GM13976 (cell line): ENCODE results near the gene ZSCAN16.
"Not testable (repeated sequence)": the region's sequence is repeated elsewhere in the genome, so short reads cannot be mapped to it uniquely, and the experiment has no call there.

Experiments used
- DNase-seq: peaks from one replicate; pipeline ENCODE4 v3.0.0; 2012; ENCODE audit warnings: low spot score
- CTCF ChIP-seq: IDR thresholded peaks from 2 replicates; pipeline ENCODE4 v1.5.1; 2012; ENCODE audit warnings: borderline replicate concordance, mild to moderate bottlenecking; ENCODE audit not compliant: insufficient read depth; ENCODE audit errors: extremely low read depth, missing control alignments, control extremely low read depth
- in situ Hi-C: fragments of 300-500 bp; cut with MboI; formaldehyde crosslinking; loops from one replicate; pipeline ENCODE4 v1.12.0; 2022; ENCODE audit warnings: low sequenced_read_pairs, mixed read lengths, inconsistent platforms; ENCODE audit not compliant: unreplicated experiment

The ZSCAN16 gene

DNA sequence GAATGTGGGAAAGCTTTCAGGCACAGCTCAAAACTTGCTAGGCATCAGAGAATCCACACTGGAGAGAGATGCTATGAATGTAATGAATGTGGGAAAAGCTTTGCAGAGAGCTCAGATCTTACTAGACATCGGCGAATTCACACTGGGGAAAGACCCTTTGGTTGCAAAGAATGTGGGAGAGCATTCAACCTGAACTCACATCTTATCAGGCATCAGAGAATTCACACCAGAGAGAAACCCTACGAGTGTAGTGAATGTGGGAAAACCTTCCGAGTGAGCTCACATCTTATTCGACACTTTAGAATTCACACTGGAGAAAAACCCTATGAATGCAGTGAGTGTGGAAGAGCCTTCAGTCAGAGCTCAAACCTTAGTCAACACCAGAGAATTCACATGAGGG lies 35.4 kb upstream of the ZSCAN16 start:
- in situ Hi-C loops = no loop called here

GRCh38 chr6:28090917-28091586 lies 33.4 kb upstream of the ZSCAN16 start:
- in situ Hi-C loops = no loop called here

More for the DNA sequence above, 35.4 kb upstream of the ZSCAN16 start:
- no peak for TF ChIP-seq CTCF
- DNase-seq = no peak

DNA sequence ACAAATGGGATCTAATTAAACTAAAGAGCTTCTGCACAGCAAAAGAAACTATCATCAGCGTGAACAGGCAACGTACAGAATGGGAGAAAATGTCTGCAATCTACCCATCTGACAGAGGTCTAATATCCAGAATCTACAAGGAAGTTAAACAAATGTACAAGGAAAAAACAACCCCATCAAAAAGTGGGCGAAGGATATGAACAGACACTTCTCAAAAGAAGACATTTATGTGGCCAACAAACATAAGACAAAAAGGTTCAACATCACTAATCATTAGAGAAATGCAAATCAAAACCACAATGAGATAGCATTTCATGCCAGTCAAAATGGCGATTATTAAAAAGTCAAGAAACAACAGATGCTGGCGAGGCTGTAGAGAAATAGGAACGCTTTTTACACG lies 22.2 kb upstream of the ZSCAN16 start:
- in situ Hi-C loops = not testable (repeated sequence)

More at GRCh38 chr6:28090917-28091586, 33.4 kb upstream of the ZSCAN16 start:
- no peak for DNase-seq
- no peak for TF ChIP-seq CTCF

DNA sequence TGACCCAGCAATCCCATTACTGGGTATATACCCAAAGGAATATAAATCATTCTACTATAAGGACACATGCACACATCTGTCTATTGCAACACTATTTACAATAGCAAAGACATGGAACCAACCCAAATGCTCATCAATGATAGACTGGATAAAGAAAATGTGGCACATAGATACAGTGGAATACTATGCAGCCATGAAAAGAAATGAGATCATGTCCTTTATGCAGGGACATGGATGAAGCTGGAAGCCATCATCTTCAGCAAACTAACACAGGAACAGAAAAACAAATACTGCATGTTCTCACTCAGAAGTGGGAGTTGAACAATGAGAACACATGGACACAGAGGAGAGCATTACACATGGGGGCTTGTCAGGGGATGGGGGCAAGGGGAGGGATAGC lies 21.7 kb upstream of the ZSCAN16 start:
- DNase-seq, in situ Hi-C loops: not testable (repeated sequence)

More for the DNA sequence above, 22.2 kb upstream of the ZSCAN16 start:
- DNase-seq = not testable (repeated sequence)

GRCh38 chr6:28104392-28105244 lies 19.8 kb upstream of the ZSCAN16 start:
- peak; percentile 93 for DNase-seq
- peak; percentile 56 for TF ChIP-seq CTCF
- in situ Hi-C loops = no loop called here

GRCh38 chr6:28105245-28105639 lies 19.2 kb upstream of the ZSCAN16 start:
- peak; percentile 12 for TF ChIP-seq CTCF
- DNase-seq = peak; percentile 32
- in situ Hi-C loops = no loop called here

DNA sequence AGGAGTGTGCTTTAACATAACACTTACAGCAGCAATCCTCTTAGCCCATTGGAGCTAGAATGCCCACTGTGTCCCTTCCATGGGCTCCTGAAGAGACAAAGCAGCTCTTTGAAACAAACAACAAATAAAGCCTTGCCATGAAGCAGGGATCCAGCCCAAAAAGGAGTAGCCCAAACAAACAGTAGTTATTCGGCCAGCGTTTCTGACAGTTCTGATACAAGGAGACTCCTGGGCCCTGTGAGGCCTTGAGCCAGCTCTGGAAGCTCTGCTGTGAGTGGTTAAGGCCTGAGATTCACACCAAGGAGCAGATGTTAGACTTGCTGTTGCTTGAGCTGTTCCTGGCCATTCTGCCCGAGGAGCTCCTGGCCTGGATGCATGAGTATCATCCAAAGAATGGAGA lies 16.9 kb upstream of the ZSCAN16 start:
- DNase-seq = no peak
- no peak for TF ChIP-seq CTCF
- in situ Hi-C loops = no loop called here
